Muscle layer of colon (tissue), 2 donors: ENCODE measurements around the gene POP5.
"Not testable (repeated sequence)": the region's sequence is repeated elsewhere in the genome, so short reads cannot be mapped to it uniquely, and the experiment has no call there.

Experiments used
- H3K27ac ChIP-seq: one replicate; pipeline ENCODE4 v1.7.0; 2013; ENCODE audit warnings: low read depth, mild to moderate bottlenecking, low read length, moderate library complexity
- H3K27me3 ChIP-seq, 2 donors: one replicate each; pipeline ENCODE4 v1.7.0; 2013; ENCODE audit warnings: low read length in 2 of 2, mild to moderate bottlenecking in 2 of 2; ENCODE audit not compliant: insufficient read depth in 2 of 2, control insufficient read depth in 1 of 2
- H3K36me3 ChIP-seq: one replicate; pipeline ENCODE4 v1.7.0; 2013; ENCODE audit warnings: mild to moderate bottlenecking, low read length; ENCODE audit not compliant: insufficient read depth
- H3K4me1 ChIP-seq: one replicate; pipeline ENCODE4 v1.7.0; 2013; ENCODE audit warnings: mild to moderate bottlenecking, low read length; ENCODE audit not compliant: insufficient read depth
- H3K4me3 ChIP-seq, 2 donors: one replicate each; pipeline ENCODE4 v1.7.0; 2013; ENCODE audit warnings: low read length in 2 of 2, low read depth in 1 of 2, mild to moderate bottlenecking in 1 of 2, moderate library complexity in 1 of 2
- H3K9ac ChIP-seq: one replicate; pipeline ENCODE4 v1.7.0; 2013; ENCODE audit warnings: low read length
- H3K9me3 ChIP-seq: one replicate; pipeline ENCODE4 v1.7.0; 2013; ENCODE audit warnings: mild to moderate bottlenecking, low read length
- donor health status: abdominal sarcoma.
- donor health status: Adenocarcinoma of cecum.

POP5 gene

GRCh38 chr12:120532701-120533238 lies 48.4 kb downstream of the POP5 start:
- Histone ChIP-seq H3K27me3 (no peaks in the 10 kb centered on the region), H3K4me3 (no peak overlapping the region), H3K4me1 (peaks cover 27% of the 10 kb centered on the region), H3K9me3 (no peaks in the 10 kb centered on the region), H3K27ac (no peak overlapping the region), H3K9ac (no peak overlapping the region), H3K36me3 (no peaks in the 10 kb centered on the region)

DNA sequence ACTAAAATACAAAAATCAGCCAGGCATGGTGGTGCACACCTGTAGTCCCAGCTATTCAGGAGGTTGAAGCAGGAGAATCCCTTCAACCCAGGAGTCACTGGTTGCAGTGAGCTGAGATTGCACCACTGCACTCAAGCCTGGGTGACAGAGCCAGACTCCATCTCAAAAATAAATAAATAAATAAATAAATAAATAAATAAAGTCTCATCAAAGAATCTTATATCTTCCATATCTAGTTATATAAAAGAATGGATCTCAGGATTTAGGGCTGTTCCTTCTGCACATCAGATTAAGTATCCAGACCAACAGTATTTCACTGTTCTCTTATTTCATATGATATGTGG lies 50.8 kb downstream of the POP5 start:
- not testable (repeated sequence) for H3K4me1 ChIP-seq, H3K9me3 ChIP-seq, H3K9ac ChIP-seq, H3K36me3 ChIP-seq, H3K27me3 ChIP-seq
- peak overlapping the region in 1 of 2 donors; percentile 59 for H3K4me3 ChIP-seq
- peak overlapping the region; percentile 94 for H3K27ac ChIP-seq

DNA sequence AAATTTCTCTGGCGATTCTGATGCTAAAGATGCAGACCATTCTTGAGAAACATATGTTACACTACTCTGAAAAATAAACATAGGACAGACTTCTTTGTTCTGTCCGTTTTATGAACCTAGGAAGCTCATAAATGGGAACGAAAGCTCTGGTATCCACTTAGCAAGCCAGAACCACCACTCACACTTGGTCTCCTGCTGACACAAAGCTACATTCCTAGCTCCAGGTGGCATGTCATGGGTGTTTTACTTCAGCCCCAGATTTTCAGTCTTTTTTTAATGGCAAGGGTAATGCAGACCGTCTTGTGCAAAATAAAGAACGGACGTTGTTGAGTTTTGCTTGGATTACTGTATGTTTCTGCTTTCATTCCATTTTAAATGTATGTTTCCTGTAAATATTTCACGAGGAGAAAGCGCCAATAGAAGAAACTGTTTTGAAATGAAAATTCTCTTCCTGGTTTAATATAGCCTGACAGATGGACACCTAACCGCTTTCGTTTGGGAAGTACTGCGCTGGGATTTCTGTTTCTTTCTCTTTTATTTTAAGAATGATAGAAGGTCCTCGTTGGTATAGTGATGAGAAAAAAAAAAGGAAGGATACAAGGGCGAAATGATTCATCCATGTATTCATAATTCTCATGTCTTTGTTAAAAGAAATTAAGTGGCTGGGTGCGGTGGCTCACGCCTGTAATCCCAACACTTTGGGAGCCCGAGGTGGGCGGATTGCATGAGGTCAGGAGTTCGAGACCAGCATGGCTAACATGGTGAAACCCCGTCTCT lies 51.4 kb downstream of the POP5 start:
- H3K27me3 ChIP-seq = no peaks in the 10 kb centered on the region
- H3K36me3 ChIP-seq = no peaks in the 10 kb centered on the region
- H3K4me3 ChIP-seq = peak overlapping the region; percentile 59 to 96
- no peaks in the 10 kb centered on the region for H3K9me3 ChIP-seq
- peak overlapping the region; percentile 94 for H3K27ac ChIP-seq
- H3K4me1 ChIP-seq = peaks cover 4% of the 10 kb centered on the region
- peak overlapping the region; percentile 21 for H3K9ac ChIP-seq

GRCh38 chr12:120528861-120529525 lies 52.2 kb downstream of the POP5 start, which contains the start of gene COQ5:
TSS of gene COQ5 (minus strand) at chr12:120529158. CDS start at chr12:120529141, 17 bp downstream.
- Histone ChIP-seq H3K4me1 (peaks cover 4% of the 10 kb centered on the region), H3K9ac (peak within 1 kb of the TSS; percentile 21)

More at GRCh38 chr12:120528861-120529525, 52.2 kb downstream of the POP5 start, which contains the start of gene COQ5:
- no peaks in the 10 kb centered on the region for H3K36me3 ChIP-seq
- H3K27ac ChIP-seq = peak within 1 kb of the TSS; percentile 94
- no peaks in the 10 kb centered on the region for H3K9me3 ChIP-seq
- peak within 1 kb of the TSS; percentile 59 to 96 for H3K4me3 ChIP-seq
- H3K27me3 ChIP-seq = no peaks in the 10 kb centered on the region
